HG02970 (cell line): ENCODE data around the gene NME1.

Experiments
- ATAC-seq: cut with Tn5 transposase; IDR thresholded peaks from one replicate; pipeline ENCODE4 v1.9.1; 2021; ENCODE audit warnings: mild to moderate bottlenecking, moderate library complexity, moderate number of reproducible peaks; ENCODE audit not compliant: unreplicated experiment, low FRiP score

Gene NME1

DNA sequence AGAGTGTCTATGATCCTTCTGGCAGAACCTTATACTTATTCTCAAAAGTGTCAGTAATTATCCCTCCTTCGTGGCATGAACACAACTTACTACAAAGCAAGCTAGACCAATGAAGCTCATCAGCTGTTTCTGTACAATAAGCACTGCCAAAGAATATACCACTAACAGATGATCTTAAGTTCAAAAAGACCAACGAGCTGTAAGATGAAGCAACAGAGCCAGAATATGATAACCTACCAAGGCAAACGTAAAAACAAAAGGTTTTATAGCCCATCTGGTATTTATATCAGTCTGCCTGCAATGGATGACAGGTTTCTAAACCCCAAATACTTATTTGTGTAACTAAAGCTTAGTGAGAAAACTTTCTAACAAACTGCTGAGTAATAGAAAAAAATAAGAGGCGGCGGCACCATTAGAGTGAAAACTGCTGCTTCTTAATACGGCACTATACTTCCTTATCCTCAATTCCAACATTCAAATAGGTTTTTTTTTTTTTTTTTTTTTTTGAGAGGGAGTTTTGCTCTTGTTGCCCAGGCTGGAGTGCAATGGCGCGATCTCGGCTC lies 35.0 kb downstream of the NME1 start:
- no peak for ATAC-seq

DNA sequence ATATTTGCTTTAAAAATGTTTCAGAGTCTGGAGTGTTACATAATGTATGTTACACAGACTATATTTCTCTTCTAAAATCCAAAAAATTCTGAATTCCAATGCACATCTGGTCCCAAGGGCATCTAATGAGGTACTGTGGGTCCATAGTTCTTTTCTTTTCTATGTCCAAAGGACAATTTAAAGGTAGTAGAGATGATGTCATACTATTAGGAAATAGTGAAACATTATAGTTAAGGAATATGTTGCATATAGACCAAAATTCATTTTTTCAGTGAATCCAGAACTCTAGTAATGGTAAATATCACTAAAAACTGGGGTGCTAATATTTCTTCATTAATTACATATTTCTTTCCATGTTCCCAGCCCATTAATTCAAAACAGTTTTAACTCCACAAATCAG lies 35.8 kb downstream of the NME1 start:
- no peak for ATAC-seq

DNA sequence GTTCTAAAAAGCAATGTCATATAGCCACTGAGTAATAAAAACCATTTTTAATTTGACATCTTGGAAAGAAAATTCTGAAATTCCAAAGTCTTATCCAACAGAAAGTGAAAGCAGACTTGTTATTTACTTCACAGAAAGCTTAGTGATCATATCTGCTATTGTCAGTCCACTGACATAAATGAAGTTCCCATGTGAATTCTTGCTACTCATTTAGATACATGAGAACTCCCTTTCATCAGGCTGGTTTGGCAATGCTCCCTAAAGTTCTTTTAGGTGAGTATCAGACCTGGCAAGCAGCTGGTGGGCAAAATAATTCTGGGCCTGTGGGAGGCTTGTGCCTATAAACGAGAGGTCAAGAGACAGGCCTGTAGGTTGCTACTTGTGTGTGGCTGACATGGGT lies 36.3 kb downstream of the NME1 start:
- no peak for ATAC-seq

DNA sequence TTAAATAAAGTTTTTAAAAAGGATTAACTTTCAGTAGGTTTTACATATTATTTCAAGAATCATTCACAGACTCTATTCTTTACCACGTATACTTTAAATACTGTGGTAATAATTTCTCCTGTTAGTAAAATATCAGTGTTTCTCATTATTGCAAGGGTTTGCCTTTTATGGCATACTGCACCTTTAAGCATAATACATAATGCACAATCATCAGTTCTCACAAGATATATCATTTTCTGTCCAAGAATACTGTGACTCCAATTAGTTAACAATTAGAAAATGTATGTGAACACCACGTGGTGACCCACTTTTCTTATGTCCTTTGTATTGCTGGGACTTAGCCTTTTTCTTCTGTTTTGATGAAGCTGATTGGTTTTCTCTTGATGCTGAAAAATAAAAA lies 38.5 kb downstream of the NME1 start:
- ATAC-seq: no peak

DNA sequence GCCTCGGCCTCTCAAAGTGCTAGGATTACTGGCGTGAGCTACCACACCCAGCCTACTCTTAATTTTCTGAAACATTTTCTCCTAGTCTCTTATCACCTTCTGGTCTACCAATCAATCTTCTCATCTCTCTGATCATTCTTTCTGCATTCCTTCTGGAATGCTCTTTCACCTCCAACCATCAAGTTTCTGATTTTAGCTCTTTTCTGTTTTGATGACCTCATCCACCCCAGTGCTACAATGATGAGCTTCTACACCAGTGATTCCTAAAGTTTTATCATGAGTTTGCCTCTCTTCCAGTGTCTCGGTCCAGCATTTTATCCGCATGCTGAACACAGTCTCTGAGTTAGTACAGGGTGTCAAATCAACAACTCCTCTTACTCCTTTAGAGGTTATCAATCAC lies 44.4 kb downstream of the NME1 start:
- ATAC-seq: no peak

DNA sequence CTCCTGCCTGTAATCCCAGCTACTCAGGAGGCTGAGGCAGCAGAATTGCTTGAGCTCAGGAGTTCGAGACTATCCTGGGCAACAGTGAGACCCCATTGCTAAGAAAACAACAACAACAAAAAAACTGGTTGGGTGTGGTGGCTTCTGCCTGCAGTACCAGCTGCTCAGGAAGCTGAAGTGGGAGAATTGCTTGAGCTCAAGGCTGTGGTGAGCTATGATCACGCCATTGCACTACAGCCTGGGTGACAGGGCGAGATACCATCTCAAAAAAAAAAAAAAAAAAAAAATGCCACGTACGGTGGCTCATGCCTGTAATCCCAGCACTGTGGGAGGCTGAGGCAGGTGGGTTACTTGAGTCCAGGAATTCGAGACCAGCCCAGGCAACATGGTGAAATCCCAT lies 46.9 kb downstream of the NME1 start:
- ATAC-seq: no peak

DNA sequence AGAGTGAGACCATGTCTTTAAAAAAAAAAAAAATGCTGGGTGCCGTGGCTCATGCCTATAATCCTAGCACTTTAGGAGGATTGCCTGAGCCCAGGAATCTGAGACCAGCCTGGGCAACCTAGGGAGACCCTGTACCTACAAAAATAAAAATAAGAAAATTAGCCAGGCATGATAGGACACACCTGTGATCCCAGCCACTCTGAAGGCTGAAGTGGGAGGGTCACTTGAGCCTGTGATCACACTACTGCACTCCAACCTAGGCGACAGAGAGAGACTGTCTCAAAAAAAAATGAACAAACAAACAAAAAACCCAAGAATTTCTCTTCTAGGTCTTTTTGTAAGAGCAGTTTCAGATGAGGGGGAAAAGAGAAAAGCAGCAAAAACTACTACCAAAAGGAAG lies 47.5 kb downstream of the NME1 start:
- ATAC-seq: no peak

DNA sequence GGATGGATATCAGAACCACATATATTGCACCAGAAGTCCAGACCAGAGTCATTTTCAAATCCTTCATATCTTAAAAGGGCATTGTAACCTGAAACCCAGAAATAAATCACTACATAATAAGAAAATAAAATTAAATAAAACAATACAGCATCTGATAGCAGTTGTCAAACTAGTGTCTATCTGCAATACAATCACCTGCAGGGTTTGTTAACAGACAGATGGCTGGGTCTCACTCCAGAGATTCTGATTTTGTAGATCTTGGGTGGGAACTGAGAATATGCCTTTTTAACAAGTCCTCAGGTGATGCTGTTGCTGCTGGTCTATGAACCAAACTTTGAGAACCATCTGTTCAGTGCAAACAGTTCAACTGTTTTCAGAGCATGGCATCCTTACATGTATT lies 50.5 kb downstream of the NME1 start:
- no peak for ATAC-seq
